HG03025 (cell line): Measurements from ENCODE around the gene VDAC1.

Experiments
- ATAC-seq: cut with Tn5 transposase; IDR thresholded peaks from one replicate; pipeline ENCODE4 v1.9.1; 2021; ENCODE audit warnings: mild to moderate bottlenecking, moderate library complexity; ENCODE audit not compliant: unreplicated experiment, low FRiP score

VDAC1 gene

GRCh38 chr5:133930061-133930812 is 74.5 kb downstream of the VDAC1 start:
- ATAC-seq, result peak; percentile 42

GRCh38 chr5:133928587-133929393 is 76.0 kb downstream of the VDAC1 start:
- ATAC-seq, result no peak

GRCh38 chr5:133927300-133928180 is 77.2 kb downstream of the VDAC1 start:
- no peak for ATAC-seq

- ATAC-seq, result no peak
Measured at GRCh38 chr5:133926489-133927299, 78.1 kb downstream of the VDAC1 start.

- no peak for ATAC-seq
Measured at GRCh38 chr5:133925866-133926488, 78.8 kb downstream of the VDAC1 start.

- ATAC-seq, result no peak
Measured at GRCh38 chr5:133925269-133925668, 79.5 kb downstream of the VDAC1 start.

- ATAC-seq, result no peak
Measured at GRCh38 chr5:133924221-133924920, 80.4 kb downstream of the VDAC1 start.

- ATAC-seq, result no peak
Measured at GRCh38 chr5:133921979-133922378, 82.8 kb downstream of the VDAC1 start.
